Superior temporal gyrus (tissue), 1 donor: Measurements from ENCODE around the gene KIFC1.

Source experiments
- DNase-seq: peaks from one replicate; pipeline ENCODE4 v3.0.0-alpha.2; 2016; ENCODE audit errors: extremely low spot score

Gene KIFC1

GRCh38 chr6:33411632-33412005 lies 20.0 kb downstream of the KIFC1 start:
- DNase-seq = no peak

- DNase-seq = no peak
Measured at GRCh38 chr6:33412140-33413009, 20.8 kb downstream of the KIFC1 start.

- DNase-seq = no peak
Measured at GRCh38 chr6:33413241-33414120, 21.9 kb downstream of the KIFC1 start.

GRCh38 chr6:33414592-33415271 lies 23.1 kb downstream of the KIFC1 start:
- DNase-seq = no peak

- DNase-seq = no peak
Measured at GRCh38 chr6:33415831-33416230, 24.2 kb downstream of the KIFC1 start.

GRCh38 chr6:33416386-33417127 lies 24.9 kb downstream of the KIFC1 start:
- DNase-seq = no peak

GRCh38 chr6:33417128-33417902 lies 25.7 kb downstream of the KIFC1 start:
- no peak for DNase-seq

GRCh38 chr6:33417903-33418689 lies 26.5 kb downstream of the KIFC1 start, which contains the start of gene CUTA:
TSS of gene CUTA (minus strand) at chr6:33418107. CDS start at chr6:33418000, 107 bp downstream.
- peak; percentile 100 for DNase-seq

GRCh38 chr6:33418690-33419291 lies 27.2 kb downstream of the KIFC1 start:
- DNase-seq = no peak

- no peak for DNase-seq
Measured at GRCh38 chr6:33419580-33420490, 28.2 kb downstream of the KIFC1 start, which contains the start of gene SYNGAP1. TSS of gene SYNGAP1 (plus strand) at chr6:33420065. CDS start at chr6:33420265, 200 bp downstream.

- DNase-seq = no peak
Measured at GRCh38 chr6:33420491-33421343, 29.1 kb downstream of the KIFC1 start.

GRCh38 chr6:33421344-33421643 lies 29.7 kb downstream of the KIFC1 start:
- DNase-seq = no peak

GRCh38 chr6:33423777-33424176 lies 32.2 kb downstream of the KIFC1 start:
- DNase-seq = no peak

GRCh38 chr6:33424855-33425667 lies 33.4 kb downstream of the KIFC1 start:
- DNase-seq = no peak

GRCh38 chr6:33425668-33426577 lies 34.3 kb downstream of the KIFC1 start:
- DNase-seq = peak; percentile 68
